ENCODE results near the gene RPS19BP1. TPM values are rescaled to one million over a fixed set of nuclear protein-coding genes. Genes with fewer than 3 reads are reported as not detected.

RPS19BP1 gene
- total RNA-seq, 4 donors from 2014 or later, result 72.2 to 128 (median 104) TPM

DNA sequence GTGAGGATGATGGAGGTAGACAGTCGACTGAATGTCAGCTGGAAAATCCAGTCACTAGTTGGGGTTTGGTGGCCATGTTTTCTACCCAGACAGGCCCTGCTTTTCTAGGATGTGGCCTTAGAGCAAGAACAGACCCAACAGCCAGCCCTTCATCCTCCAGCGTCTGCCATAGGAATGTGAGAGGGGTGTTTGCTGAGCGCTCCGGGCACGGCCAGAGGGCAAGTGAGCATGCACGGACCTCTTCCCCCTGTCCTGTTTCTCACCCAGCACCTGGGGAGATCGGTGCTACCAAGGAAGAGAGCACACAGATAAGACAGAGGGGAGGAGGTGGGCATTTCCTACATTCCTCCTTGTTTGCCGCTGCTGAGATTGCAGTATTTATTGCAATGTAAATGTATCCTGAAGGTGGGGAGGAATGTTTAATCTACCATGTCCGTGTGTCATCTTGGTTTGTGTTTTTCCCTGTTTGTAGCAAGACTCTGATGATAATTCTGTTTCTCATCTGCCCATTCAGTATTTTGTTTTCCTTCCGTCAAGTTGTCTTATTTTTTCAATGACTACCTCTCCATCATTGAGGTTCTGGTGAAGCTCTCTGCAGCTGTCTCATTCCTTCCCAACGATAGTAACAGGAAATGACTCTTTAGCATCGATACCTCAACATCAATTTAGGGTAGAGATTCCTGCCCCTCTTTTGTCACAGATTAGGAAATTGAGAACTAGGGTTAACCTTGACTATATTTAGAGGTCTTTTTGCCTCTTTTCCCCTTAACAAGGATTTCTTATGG lies 17.1 kb downstream of the RPS19BP1 start:
- no peak for DNase-seq
- H3K9me3 ChIP-seq, result no peaks in the 10 kb centered on the region
- no peak for ATAC-seq
- no peaks in the 10 kb centered on the region for H3K27me3 ChIP-seq
- H3K4me1 ChIP-seq, result peaks cover 13 to 15% of the 10 kb centered on the region in 2 donors
- H3K27ac ChIP-seq, result no peak overlapping the region
- intact Hi-C loops (cut with DNase I; ENCODE audit: low total_unique reads) (loop anchor here (5.0 kb wide), 2 partner anchors 118 to 1867 kb away; partner anchors contain the start of genes TAB1 and TEF), in situ Hi-C loops (cut with MboI; ENCODE audit: low sequenced_read_pairs in 4 of 4) (loop anchor here in 2 of 4 donors (10.0 to 25.0 kb wide), 3 partner anchors 111 to 353 kb away; partner anchors contain the start of genes CBX7 (in 2 of the 2) and RPL3 (in 1 of the 2))
- no peak overlapping the region for H3K4me3 ChIP-seq
- no peak for TF ChIP-seq CTCF (IDR thresholded peaks at IDR 0.05 in 4 of 5, conservative IDR thresholded peaks at IDR 0.05 in 1 of 5)
- no peak for TF ChIP-seq POLR2A (IDR thresholded peaks at IDR 0.05)
- peaks cover 0 to 56% of the 10 kb centered on the region in 2 donors for H3K36me3 ChIP-seq

- in situ Hi-C loops (cut with MboI; ENCODE audit: low sequenced_read_pairs in 4 of 4), result loop anchor here in 2 of 4 donors (10.0 to 25.0 kb wide), 3 partner anchors 110 to 352 kb away; partner anchors contain the start of genes CBX7 (in 2 of the 2) and RPL3 (in 1 of the 2)
These were observed 18.1 kb downstream of the RPS19BP1 start for GRCh38 chr22:39514373-39514973.

DNA sequence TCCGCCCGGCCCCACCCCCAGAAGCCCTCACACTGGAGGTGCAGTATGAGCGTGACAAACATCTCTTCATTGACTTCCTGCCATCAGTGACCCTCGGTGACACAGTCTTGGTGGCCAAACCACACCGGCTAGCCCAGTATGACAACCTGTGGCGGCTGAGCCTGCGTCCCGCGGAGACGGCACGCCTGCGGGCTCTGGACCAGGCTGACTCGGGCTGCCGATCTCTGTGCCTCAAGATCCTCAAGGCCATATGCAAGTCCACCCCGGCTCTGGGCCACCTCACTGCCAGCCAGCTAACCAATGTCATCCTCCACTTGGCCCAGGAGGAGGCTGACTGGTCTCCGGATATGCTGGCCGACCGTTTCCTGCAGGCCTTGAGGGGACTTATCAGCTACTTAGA lies 18.8 kb downstream of the RPS19BP1 start:
- DNase-seq (no peak), ATAC-seq (no peak)
- intact Hi-C loops (cut with DNase I; ENCODE audit: low total_unique reads), result no loop called here
- Histone ChIP-seq H3K4me1 (peaks cover 6 to 9% of the 10 kb centered on the region in 2 donors), H3K27ac (peak overlapping the region in 1 of 4 donors; percentile 44), H3K4me3 (no peak overlapping the region), H3K36me3 (peaks cover 0 to 67% of the 10 kb centered on the region in 2 donors), H3K9me3 (no peaks in the 10 kb centered on the region), H3K27me3 (no peaks in the 10 kb centered on the region)
- no peak for TF ChIP-seq POLR2A (IDR thresholded peaks at IDR 0.05)
- no peak for TF ChIP-seq CTCF (IDR thresholded peaks at IDR 0.05 in 4 of 5, conservative IDR thresholded peaks at IDR 0.05 in 1 of 5)
- in situ Hi-C loops (cut with MboI; ENCODE audit: low sequenced_read_pairs in 4 of 4), result loop anchor here in 2 of 4 donors (10.0 to 25.0 kb wide), 3 partner anchors 109 to 351 kb away; partner anchors contain the start of genes CBX7 (in 2 of the 2) and RPL3 (in 1 of the 2)

More at GRCh38 chr22:39514373-39514973, 18.1 kb downstream of the RPS19BP1 start:
- intact Hi-C loops (cut with DNase I; ENCODE audit: low total_unique reads), result no loop called here
- no peaks in the 10 kb centered on the region for H3K27me3 ChIP-seq
- no peak for DNase-seq
- H3K27ac ChIP-seq, result peak overlapping the region in 1 of 4 donors; percentile 44
- H3K4me1 ChIP-seq, result peaks cover 13 to 15% of the 10 kb centered on the region in 2 donors
- H3K36me3 ChIP-seq, result peaks cover 0 to 64% of the 10 kb centered on the region in 2 donors
- no peaks in the 10 kb centered on the region for H3K9me3 ChIP-seq
- no peak overlapping the region for H3K4me3 ChIP-seq
- TF ChIP-seq POLR2A (IDR thresholded peaks at IDR 0.05), result no peak
- peak; percentile 48 to 75 (median 62) for TF ChIP-seq CTCF (IDR thresholded peaks at IDR 0.05 in 4 of 5, conservative IDR thresholded peaks at IDR 0.05 in 1 of 5)
- peak in 1 of 2 donors; percentile 20 for ATAC-seq

GRCh38 chr22:39512026-39512425 lies 20.5 kb downstream of the RPS19BP1 start:
- no peak overlapping the region for H3K4me3 ChIP-seq
- in situ Hi-C loops (cut with MboI; ENCODE audit: low sequenced_read_pairs in 4 of 4), result loop anchor here in 2 of 4 donors (10.0 to 25.0 kb wide), 3 partner anchors 107 to 350 kb away; partner anchors contain the start of genes CBX7 (in 2 of the 2) and RPL3 (in 1 of the 2)
- no peak overlapping the region for H3K27ac ChIP-seq
- no peaks in the 10 kb centered on the region for H3K27me3 ChIP-seq
- DNase-seq, result no peak
- H3K36me3 ChIP-seq, result peaks cover 0 to 79% of the 10 kb centered on the region in 2 donors
- no peaks in the 10 kb centered on the region for H3K4me1 ChIP-seq
- H3K9me3 ChIP-seq, result no peaks in the 10 kb centered on the region
- no peak for ATAC-seq
- intact Hi-C loops (cut with DNase I; ENCODE audit: low total_unique reads), result no loop called here
- TF ChIP-seq CTCF (IDR thresholded peaks at IDR 0.05 in 4 of 5, conservative IDR thresholded peaks at IDR 0.05 in 1 of 5), result no peak
- no peak for TF ChIP-seq POLR2A (IDR thresholded peaks at IDR 0.05)
